ENCODE results near the gene ZCCHC14. TPM values are rescaled to one million over a fixed set of nuclear protein-coding genes. Genes with fewer than 3 reads are reported as not detected.

ZCCHC14 gene
- total and polyA plus RNA-seq, 2 donors (not counting 1 experiment from before 2014, with no cell fraction given) = 0.70 to 4.4 TPM

DNA sequence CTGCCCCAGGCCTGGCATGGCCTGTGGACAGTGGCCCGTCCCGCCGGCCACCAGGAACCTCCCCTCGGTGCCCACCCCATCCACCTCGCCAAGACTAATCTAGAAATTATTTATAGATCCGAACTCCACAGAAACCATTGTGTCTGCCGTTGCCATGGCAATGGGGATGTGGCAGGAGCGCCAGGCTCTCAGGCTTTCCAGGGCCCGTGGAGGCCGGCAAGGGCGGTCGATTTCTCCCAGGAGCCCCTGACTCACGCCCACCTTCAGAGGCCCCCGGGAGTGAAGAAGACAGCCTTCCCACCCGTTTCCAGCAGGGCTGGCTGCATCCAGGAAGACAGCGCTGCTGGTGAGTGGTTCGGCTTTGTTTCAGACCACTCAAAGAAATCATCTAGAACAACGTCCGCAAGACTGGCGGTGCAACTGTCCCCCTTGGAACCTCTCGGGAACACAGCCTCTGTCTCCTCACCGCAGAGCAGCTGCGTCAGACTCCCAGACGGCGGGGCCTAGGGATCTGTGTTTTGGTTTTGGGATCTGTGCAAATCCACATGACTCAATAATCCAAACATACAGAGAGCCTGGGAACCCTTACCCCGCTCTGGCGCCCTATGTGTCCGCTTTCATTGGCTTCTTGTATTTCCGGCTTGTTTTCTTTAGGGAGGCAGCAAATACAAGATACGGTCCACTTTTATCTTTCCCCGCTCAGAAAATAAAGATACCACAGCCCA lies 48.5 kb upstream of the ZCCHC14 start:
- no peak overlapping the region for H3K4me3 ChIP-seq (ENCODE audit: control extremely low read depth in 1 of 5, extremely low read depth in 1 of 5, insufficient read depth in 1 of 5, low read depth in 2 of 5, low read length in 4 of 5)
- 83% methylated on average over 26 of the region's 31 CpGs for WGBS (ENCODE audit: insufficient coverage)
- ChIA-PET POLR2A (no interaction called here), CTCF (interaction anchor here (2.0 kb wide), 1 partner anchor 95 kb away, joined by 8 read pairs; no protein-coding TSS in a partner anchor)
- peaks cover 0 to 10% (median 0%) of the 10 kb centered on the region in 4 experiments for H3K27me3 ChIP-seq (replicated peaks in 1 of 4; ENCODE audit: control extremely low read depth in 1 of 4, control insufficient read depth in 3 of 4, insufficient read depth in 4 of 4, low read length in 3 of 4)
- Mint-ChIP-seq H3K27me3 (peaks cover 52% of the 10 kb centered on the region), H3K27ac (no peak overlapping the region), H3K9me3 (ENCODE audit: insufficient read depth) (peaks cover 2% of the 10 kb centered on the region), H3K4me1 (no peaks in the 10 kb centered on the region), H3K4me3 (no peak overlapping the region)
- TF ChIP-seq, protein P1, sequence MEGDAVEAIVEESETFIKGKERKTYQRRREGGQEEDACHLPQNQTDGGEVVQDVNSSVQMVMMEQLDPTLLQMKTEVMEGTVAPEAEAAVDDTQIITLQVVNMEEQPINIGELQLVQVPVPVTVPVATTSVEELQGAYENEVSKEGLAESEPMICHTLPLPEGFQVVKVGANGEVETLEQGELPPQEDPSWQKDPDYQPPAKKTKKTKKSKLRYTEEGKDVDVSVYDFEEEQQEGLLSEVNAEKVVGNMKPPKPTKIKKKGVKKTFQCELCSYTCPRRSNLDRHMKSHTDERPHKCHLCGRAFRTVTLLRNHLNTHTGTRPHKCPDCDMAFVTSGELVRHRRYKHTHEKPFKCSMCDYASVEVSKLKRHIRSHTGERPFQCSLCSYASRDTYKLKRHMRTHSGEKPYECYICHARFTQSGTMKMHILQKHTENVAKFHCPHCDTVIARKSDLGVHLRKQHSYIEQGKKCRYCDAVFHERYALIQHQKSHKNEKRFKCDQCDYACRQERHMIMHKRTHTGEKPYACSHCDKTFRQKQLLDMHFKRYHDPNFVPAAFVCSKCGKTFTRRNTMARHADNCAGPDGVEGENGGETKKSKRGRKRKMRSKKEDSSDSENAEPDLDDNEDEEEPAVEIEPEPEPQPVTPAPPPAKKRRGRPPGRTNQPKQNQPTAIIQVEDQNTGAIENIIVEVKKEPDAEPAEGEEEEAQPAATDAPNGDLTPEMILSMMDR (IDR thresholded peaks at IDR 0.05) = no peak
- no peak for TF ChIP-seq EZH2 (IDR thresholded peaks at IDR 0.05; ENCODE audit: borderline replicate concordance, insufficient read depth, low read depth, low read length, poor library complexity, severe bottlenecking)
- no peaks in the 10 kb centered on the region for H3K4me1 ChIP-seq (ENCODE audit: control insufficient read depth in 2 of 2, insufficient read depth in 2 of 2, low read length in 2 of 2)
- no peak for DNase-seq
- H4K20me1 ChIP-seq (ENCODE audit: control insufficient read depth, insufficient read depth, low read length, poor library complexity, severe bottlenecking) = no peaks in the 10 kb centered on the region
- no peak overlapping the region for H3K4me2 ChIP-seq (replicated peaks; ENCODE audit: low read depth, low read length, poor library complexity, severe bottlenecking)
- no peak for ATAC-seq (ENCODE audit: low read depth)
- intact Hi-C loops (cut with micrococcal nuclease) = no loop called here
- no peak overlapping the region for H2AFZ ChIP-seq (ENCODE audit: insufficient read depth, low read depth, low read length, poor library complexity, severe bottlenecking)
- H3K9ac ChIP-seq (ENCODE audit: low read length) = no peak overlapping the region
- no peak overlapping the region for H3K27ac ChIP-seq (ENCODE audit: low read length in 2 of 2)
- no peaks in the 10 kb centered on the region for H3K79me2 ChIP-seq (ENCODE audit: control insufficient read depth, insufficient read depth, low read length)
- peaks cover 0 to 20% (median 4%) of the 10 kb centered on the region in 3 donors for H3K9me3 ChIP-seq (ENCODE audit: control extremely low read depth in 1 of 3, control insufficient read depth in 2 of 3, insufficient read depth in 1 of 3, low read length in 2 of 3)
- no peaks in the 10 kb centered on the region for H3K36me3 ChIP-seq (replicated peaks in 1 of 2; ENCODE audit: control extremely low read depth in 1 of 2, control insufficient read depth in 1 of 2, extremely low read depth in 1 of 2, insufficient read depth in 2 of 2, low read length in 1 of 2)

DNA sequence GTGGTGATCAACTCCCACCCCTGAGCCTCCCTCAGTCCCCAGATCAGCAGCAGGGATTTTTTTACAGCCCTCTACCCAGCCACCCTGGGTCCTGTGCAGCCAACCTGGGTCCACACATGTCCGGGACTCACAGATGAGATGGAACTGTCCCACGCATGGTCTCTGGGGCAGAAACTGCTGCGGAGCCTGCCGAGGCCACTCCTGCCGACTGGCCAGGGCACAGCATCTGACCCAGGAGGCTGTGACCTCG lies 48.0 kb upstream of the ZCCHC14 start:
- CTCF ChIA-PET = no interaction called here
- TF ChIP-seq, protein P1 (IDR thresholded peaks at IDR 0.05) = no peak
- TF ChIP-seq EZH2 (IDR thresholded peaks at IDR 0.05; ENCODE audit: borderline replicate concordance, insufficient read depth, low read depth, low read length, poor library complexity, severe bottlenecking) = no peak
- Histone ChIP-seq H3K27me3 (replicated peaks in 1 of 4; ENCODE audit: control extremely low read depth in 1 of 4, control insufficient read depth in 3 of 4, insufficient read depth in 4 of 4, low read length in 3 of 4) (peaks cover 0 to 14% (median 0%) of the 10 kb centered on the region in 4 experiments), H3K79me2 (ENCODE audit: control insufficient read depth, insufficient read depth, low read length) (no peaks in the 10 kb centered on the region), H3K4me1 (ENCODE audit: control insufficient read depth in 2 of 2, insufficient read depth in 2 of 2, low read length in 2 of 2) (no peaks in the 10 kb centered on the region), H3K36me3 (replicated peaks in 1 of 2; ENCODE audit: control extremely low read depth in 1 of 2, control insufficient read depth in 1 of 2, extremely low read depth in 1 of 2, insufficient read depth in 2 of 2, low read length in 1 of 2) (no peaks in the 10 kb centered on the region), H3K9me3 (ENCODE audit: control extremely low read depth in 1 of 3, control insufficient read depth in 2 of 3, insufficient read depth in 1 of 3, low read length in 2 of 3) (peaks cover 0 to 15% (median 1%) of the 10 kb centered on the region in 3 donors), H3K27ac (ENCODE audit: low read length in 2 of 2) (no peak overlapping the region), H4K20me1 (ENCODE audit: control insufficient read depth, insufficient read depth, low read length, poor library complexity, severe bottlenecking) (no peaks in the 10 kb centered on the region), H3K9ac (ENCODE audit: low read length) (no peak overlapping the region), H3K4me2 (replicated peaks; ENCODE audit: low read depth, low read length, poor library complexity, severe bottlenecking) (no peak overlapping the region), H2AFZ (ENCODE audit: insufficient read depth, low read depth, low read length, poor library complexity, severe bottlenecking) (no peak overlapping the region), H3K4me3 (ENCODE audit: control extremely low read depth in 1 of 5, extremely low read depth in 1 of 5, insufficient read depth in 1 of 5, low read depth in 2 of 5, low read length in 4 of 5) (no peak overlapping the region)
- H3K27ac Mint-ChIP-seq = no peak overlapping the region
- ATAC-seq (ENCODE audit: low read depth) = no peak
- intact Hi-C loops (cut with micrococcal nuclease) = no loop called here
- H3K4me3 Mint-ChIP-seq = no peak overlapping the region
- 87% methylated on average over 6 of the region's 6 CpGs for WGBS (ENCODE audit: insufficient coverage)
- no peak for DNase-seq
- peaks cover 2% of the 10 kb centered on the region for H3K9me3 Mint-ChIP-seq (ENCODE audit: insufficient read depth)
- H3K4me1 Mint-ChIP-seq = no peaks in the 10 kb centered on the region
- H3K27me3 Mint-ChIP-seq = peaks cover 55% of the 10 kb centered on the region
- POLR2A ChIA-PET = no interaction called here

Data from B cell (primary cell).